HG03045 (cell line): ENCODE measurements around the gene EEFSEC.

Experiments
- ATAC-seq: cut with Tn5 transposase; IDR thresholded peaks from one replicate; pipeline ENCODE4 v1.9.1; 2021; ENCODE audit warnings: mild to moderate bottlenecking, moderate library complexity; ENCODE audit not compliant: unreplicated experiment

Gene EEFSEC

DNA sequence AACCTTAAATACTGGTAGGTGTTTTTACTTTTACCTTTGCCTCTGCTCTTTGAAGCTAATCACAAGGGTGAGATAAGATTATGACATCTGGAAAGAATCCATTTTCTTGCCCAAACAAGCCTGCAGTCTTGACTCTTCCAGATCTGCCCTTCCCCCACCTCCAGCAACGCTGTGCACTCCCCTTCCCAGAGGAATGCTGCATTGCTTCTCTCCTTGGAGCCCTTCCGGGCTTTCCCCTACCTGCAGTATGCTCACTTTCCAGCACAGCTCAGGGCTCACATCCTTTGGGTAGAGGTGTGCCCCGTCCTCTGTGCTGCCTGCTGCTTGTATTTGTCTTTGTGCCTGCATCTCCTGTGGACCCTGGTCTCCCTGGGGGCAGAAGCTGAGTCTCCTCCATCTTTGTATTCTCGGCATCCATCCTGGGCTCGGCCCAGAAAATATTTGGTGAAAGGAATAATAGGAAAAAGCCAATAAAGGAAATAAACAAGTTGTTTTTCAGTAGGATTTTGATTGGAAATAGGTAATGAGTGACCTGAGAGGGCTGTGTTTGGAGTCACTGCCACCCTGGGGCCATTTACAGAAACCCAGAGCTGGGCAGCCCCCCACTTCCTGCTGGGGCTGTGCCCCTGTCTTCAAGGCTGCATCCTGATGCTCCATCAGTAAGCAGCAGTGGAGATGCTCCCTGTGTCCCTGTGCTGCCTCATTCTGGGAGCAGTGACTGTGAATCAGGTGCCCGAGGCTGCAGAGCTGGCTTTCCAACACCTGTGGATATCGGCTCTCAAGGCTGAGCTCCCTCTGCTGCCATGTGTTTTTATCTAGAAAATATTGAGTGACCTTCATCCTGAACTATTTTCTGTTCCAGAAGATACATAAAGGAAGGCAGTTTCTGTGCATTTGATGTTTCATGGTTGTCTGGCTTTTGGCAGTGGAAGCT is 117.5 kb downstream of the EEFSEC start:
- no peak for ATAC-seq

DNA sequence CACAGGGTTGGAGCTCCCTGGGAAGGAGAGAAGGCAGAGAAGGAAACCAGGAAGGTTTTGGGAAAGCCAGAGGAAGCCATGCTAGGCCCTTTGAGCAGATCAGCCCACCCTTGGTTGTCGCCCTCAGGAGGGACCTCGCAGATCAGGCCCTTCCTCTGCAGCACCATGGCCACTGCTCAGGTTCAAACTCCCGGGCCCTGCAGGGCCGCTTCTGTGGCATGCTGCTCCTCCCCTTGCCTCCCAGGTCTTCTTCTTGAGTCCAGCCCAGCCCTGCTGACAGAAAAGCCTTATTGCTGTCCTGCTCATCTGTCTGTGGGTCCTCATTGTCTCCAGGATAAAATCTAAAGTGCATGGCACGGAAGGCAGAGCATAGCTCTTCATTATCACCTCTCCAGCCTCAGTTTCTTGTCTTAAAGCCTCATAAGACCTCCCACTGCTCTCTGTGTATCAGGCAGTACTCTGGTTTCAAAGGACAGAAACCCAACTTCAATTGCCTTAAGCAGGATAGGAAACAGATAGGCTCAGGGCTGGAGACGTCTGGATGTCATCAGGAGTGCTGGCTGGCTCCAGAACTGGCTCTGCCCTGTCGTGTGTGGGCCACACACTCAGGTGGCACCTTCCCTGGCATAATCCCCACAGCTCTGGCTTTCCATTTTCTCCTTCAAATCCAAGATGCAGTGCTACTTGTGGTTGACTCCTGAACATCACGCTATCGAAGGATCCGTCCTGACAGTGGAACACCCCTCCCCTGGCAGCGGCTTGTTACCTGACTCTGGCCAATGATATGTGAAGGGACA is 118.5 kb downstream of the EEFSEC start:
- ATAC-seq: no peak

DNA sequence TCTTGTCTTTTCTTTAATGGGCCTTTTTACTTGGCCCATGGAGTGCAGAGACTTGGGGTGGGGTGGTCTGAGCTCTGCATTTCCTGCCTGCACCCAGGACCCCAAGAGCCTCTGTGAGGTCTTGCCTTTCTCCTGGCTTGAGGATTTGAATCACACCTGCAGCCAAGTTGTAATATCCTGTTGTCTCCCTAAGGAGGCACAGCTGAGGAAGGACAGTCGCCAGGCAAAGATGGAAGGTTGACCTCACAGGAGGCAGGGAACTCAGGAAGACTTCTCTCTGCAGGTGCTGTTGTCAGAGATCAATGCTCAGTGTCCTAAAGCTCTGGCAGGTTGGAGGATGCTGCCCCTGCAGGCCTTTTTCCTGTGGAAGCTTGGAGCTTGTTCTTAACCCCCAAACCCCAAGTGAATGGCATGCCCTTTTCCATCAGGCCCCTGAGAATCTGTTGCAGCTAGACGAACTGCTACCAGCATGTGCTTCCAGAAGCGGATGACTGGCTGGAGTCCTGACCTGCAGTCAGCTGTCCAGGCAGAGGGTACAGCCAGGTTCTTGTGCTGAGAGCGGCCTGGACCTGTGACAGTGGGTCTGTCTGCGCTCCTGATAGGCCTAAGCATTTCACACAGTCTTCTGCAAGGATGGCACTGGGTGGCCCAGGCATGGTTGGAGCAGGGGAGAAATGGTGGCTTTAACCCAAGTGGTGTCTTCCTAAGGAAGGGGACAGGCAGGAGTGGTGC is 120.0 kb downstream of the EEFSEC start:
- ATAC-seq: no peak

DNA sequence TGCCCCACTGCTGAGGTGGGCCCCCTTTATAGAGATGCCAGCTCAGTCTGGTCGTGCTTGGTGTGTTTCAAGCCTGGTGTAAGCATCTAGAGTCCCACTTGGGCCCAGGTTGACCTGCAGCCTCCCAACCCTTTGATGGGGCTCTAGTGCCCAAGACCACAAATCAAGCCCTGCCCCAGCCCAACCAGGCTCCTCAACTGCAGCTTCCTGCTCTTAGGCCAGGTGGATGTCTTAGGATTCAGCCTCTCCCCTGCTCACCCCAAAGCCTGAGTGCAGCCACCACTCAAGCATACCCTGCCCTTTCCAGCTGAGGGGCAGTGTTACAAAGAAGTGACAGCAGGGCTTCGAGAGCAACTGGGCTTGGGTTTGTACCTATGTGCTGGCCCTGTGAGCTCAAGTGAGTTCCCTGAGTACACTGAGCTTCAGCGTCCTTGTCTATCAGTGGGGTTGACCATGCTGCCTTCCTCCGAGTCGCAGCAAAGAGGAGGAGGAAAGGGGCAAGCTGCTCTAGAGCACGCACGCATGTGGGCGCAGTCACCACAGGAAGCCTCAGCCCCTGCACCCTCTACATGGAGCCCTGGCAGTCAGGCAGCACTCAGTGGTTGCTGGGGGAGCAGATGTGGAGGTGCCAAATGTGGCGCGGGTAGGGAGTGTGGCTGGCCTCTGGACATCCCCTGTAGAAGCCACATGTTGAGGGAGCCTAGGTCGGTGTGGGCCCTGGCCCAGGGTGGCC is 120.7 kb downstream of the EEFSEC start:
- no peak for ATAC-seq

DNA sequence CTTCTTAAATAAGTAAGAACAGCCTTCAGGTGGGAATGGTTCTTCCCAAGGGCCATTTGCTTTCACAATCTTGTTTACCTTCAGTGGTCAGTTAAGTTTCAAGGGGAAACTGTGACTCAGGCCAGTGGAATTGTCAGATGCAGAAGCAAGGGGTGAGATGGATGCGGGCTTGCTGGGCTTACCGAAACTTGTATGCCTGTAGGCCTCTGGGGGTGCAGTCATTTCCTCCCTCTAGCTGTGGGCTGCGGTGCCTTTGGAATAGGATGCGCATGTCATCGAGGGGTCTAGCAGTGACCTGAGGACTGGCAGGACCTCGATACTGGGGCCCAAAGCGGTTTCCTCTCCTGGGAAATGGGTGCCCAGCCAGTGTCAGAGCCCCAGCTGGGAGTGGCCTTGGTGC is 121.6 kb downstream of the EEFSEC start:
- no peak for ATAC-seq

DNA sequence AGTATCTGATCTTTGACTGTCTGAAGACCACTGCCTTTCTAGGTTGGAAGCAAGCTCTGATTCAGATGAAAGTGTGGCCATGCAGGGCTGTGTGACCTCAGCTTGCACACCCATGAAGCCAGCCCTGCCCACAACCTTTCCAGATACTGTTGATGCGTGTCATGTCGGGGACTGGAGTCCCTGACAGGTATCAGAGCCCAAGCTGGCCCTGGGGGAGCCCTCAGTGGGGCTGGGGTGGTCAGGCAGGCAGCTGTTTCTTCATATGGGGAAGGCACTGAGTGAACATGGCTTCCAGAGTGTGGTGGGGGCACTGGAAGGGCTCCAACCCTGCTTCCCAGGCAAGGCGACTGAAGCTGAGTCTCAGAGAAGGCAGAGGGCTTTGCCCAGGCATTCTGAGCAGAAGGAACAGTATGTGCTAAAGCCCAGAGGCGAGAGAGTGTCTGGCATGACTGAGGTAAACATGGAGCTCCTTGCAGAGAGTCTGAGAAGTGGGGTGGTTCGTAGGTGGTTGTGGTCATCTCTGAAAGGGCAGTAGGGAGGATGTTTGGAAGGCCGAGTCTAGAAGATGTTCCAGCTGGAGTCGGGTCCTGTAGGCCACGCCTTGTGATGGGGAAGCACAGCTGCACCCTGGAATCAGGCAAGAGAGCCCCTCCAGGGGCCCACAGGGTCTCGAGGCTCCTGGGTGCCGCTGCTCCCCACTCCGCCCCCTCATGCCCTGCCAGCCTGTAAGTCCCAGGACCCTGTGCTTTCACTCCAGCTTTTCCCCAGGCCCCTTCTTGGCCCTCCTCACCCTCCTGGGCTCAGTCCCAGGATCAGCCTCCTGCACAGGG is 122.2 kb downstream of the EEFSEC start:
- ATAC-seq: no peak

DNA sequence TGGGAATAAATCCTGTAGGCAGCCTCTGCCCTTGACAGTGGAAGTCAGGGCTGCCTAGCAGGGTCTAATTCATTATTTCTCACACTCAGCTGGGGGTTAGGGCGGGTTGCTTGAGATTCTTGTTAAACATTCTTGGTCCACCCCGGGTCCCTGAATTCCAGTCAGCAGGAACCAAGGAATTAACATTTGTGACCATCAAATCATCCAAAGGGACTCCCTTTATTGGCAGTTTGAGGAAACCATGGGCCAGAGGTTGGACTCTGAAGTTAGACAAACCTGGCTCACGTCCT is 122.8 kb downstream of the EEFSEC start:
- no peak for ATAC-seq

DNA sequence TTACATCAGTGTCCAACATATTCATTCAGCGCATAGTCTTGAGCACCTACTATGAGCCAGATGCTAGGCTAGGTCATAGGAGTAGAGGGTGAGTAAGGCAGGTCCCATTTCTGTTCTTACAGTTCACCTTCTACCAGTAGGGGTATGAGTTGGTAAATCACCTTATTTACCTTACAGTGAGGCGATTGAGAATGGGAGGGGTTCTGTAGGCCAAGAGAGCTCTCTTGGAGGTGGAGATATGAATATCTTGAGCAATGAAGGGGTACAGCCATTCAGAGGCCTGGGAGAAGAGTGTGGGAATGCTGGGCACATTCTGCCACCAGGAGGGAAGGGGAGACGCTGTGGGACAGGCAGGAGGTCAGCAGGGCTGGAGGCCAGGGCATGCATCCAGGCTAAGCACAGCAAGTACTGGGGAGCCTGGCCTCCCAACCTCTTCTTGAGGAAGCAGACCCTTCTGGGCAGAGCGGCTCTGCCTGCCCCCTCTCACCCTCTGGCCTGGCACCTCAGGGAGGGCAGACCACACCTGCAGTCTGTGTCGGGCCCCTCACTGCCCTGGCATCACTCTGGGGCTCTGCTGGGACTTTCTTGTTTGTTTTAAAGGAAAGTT is 123.4 kb downstream of the EEFSEC start:
- no peak for ATAC-seq

DNA sequence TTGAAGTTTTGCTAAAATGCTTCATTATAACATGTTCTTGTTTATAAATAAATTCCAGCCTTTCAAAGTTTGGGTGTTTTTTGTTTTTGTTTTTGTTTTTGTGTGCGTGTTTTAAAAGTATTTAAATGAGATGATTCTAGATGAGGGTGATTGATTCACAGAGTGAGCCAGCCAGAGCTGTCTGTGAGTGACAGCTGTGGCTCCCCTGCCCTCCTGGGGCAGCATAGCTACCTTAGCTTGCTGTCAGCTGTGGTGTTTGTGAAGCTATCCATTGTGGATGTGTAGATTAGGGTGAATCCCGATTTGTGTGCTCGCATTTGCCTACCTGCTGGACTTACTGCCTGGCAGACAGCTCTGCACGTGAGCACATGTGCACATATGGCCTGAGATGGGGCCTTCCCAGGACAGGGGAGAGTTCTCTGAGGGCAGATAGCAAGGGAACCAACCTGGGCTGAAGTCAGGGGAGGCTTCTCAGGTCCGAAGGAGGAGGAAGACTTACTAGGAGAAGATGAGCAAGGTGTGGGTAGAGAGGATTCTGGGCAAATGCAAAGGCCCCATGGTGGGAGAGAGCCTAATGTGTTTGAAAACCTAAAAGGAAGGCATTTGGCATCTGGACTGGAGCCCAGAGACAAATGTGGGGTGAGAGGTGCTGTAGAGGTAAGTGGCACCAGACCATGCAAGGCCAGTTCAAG is 124.2 kb downstream of the EEFSEC start:
- ATAC-seq: no peak

DNA sequence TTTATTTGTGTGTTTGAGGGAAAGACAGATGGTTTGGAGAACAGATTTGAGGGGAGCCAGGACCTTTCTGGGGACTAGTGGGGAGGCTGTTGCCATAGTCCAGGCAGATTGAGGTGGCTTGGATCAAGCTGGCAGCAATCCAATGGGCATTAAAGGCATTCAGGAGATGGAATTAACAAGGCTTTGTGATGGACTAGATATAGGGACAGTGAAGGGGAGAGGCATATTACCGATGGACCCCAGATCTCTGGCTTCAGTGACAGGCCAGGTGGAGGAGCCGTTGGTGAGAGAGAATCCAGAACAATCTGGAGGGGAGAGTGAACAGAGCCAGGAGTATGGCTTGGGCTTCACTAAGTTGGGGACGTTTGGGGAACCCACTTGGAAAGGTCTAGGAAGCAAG is 124.8 kb downstream of the EEFSEC start:
- ATAC-seq: no peak

DNA sequence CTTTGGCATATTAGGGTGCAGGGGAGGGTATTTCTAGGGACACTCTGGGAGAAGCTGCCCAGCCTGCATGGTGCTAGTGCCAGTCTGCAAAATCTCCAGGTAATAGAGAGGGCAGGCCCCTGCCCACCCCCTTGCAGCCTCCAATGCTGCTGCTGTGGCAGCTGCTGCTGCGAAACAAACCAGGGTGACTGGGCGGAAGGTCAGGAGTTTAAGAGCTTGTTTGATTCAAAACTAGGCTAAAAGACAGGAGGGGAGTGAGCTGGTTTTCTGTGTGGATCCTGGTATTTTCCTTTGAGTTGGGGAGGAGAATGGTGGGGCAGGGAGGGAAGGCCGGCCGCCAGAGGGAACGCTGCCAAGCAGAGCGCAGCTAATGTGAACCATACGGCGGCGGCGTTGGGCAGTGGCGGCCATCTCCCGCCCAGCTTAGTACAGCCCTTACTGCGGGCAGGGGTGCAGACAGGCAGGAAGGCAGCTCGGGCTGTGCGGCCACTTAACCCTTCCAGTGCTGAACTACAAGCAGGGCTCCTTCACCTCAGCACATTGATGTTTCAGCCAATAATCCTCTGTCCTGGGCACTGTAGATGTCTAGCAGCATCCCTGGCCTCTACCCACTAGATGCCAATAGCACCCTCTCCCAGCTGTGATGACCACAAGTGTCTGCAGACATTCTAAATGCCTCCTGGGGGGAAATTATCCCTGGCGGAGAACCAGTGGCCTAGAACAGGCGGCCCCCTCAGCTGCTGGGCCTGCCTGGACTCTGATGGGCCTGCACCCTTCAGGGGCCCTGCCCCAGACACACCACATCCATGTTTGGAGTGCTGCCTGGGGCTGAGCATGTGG is 125.7 kb downstream of the EEFSEC start:
- ATAC-seq: no peak

DNA sequence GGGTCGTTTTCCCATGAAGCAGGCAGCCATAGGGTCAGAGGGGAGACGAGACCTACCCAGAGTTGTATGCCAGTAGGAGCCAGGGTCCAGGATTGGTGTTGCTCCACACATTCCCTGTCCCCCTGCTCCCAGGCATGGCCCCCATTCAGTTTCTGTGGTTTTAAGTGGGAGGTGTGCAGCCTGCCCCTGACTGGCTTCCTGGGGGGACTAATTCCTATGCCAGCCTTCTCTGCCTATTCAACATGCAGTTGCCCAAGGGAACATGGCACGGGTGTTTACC is 126.3 kb downstream of the EEFSEC start:
- ATAC-seq: no peak

DNA sequence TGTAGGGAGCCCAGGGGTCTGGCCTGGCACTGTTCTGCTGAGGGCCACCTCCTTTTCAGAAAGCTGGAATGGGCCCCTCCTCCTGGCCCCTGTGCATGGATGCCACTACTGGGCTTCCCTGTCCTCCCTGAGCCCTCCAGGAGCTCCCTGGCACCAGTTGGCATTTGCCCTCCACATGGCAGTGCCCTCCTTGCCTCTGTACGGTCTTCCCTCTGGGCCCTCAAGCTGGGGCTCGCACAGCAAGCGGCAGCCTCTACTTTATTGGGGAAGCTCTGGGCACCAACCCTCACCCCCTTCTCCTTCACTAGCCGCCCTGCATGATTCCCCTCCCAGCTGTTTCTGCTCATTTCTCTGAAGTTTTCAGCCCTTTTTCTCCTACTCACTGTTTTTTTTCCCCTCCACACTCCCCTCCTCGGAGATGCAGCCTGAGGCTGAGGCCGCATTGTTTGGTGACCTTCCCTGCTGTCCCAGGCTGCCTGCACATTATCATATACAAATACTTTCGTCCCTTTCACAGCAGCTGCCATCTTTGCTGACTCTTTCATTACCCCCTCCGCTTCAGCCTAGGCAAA is 127.3 kb downstream of the EEFSEC start:
- ATAC-seq: no peak

DNA sequence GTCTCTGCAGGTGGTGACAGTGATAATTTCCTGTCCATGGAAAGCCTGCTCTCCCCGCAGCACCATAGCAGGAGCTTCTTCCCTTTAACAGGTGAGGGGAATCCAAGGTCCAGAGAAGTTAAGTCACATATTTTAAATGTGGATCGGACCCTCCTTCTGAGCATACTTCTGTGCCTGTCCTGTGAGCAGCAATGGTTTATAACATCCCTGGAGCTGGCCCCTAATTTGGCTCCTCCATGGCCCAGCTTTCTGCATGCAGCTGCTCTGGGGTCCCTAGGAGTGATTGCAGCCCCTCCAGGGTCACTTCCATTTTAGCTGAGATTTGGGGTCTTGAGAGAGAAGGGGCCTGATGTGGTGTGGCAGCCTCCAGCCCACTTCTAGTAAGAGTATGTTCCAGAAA is 127.8 kb downstream of the EEFSEC start:
- ATAC-seq: no peak

DNA sequence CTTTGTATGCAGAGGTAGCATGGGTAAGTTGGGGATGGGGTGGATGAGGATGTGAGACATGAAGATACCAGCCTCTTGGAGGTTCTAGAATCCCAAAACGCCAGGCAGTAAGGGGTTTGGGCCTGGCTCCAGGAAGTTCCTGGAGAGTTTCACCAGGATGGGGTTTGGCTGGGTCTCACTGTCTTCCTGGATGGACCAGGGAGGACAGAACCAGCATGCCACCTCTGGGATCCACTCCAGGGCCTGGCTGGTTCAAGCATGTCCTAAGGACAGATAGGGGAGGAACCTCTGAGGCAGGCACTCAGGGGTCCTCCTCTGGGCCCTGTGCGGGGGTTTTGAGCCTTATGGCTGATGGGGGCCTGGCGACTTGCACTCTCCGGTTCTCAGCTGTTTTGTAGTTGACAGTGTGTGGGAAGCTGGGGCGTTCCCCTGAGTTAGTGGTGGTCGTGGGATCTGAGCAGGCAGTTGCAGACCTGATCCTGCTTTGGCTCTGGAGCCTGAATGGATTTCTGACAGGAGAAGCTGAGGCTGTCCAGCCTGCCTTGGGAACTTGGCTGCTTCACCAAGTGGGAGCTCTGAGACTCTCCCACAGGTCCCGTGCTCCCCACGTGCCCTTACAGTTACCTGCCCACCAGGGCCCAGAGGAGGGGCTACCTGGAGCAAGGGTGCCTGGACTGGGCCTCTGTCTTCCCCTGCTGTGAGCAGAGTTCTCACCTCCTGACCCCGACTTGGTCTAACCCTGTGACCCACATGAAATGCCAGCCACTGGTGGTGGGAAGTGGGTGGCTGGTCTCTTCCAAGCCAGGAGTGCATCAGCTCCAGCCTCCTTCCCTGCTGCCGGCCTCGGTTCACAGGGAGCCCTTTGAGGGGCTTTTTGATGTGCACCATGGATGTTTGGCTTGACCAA is 128.4 kb downstream of the EEFSEC start:
- ATAC-seq: no peak

DNA sequence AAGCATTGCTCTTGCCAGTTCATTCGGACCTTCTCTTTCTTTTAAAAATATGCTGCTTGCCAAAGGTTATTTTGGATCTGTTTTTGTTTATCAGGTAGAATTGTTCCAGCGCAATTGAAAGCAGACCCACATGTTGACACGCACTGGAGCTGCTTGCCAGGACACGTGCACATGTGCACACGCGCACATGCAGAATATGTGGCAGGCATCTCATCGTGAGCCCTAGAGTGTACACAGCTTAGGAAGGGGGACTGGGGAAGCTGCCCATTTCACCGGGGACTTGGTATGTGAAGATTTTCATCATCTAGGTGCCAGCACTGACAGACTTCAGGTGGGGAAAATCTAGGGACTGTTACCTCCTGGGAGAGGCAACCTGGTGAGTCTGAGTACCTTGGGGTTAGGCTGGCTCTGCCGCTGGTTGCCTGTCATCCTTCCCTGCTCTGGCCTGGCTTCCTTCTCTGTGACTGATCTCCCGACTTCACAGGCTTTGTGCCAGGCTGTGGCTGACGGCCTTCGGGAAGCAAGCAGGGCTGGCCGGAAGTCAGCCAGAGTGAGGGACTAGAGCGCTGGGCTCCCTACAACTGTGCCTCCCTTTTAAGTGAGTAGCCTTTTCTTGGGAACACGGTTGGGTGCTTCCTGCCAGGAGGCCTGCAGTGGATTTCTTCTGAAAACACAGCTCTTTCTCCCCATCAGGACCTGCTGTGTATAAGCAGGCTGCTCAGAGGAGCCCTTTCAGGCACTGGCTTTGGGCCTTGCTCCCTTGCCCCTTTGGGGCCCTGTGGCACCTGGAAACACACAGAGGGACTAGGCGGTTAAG is 129.3 kb downstream of the EEFSEC start:
- ATAC-seq: no peak
